Activated T-cell treated with anti-CD3 and anti-CD28 coated beads, Interleukin-2, amount 50 U/mL, for 24 hours (primary cell): ENCODE data around the gene TMEM43.

Experiments used
- DNase-seq: peaks from one replicate; pipeline ENCODE4 v3.0.0-alpha.2; 2020
- H3K27ac Mint-ChIP-seq: 2 replicates; pipeline ENCODE4 v1.8.0; 2020; ENCODE audit warnings: mild to moderate bottlenecking, mixed read lengths
- H3K27me3 Mint-ChIP-seq: 2 replicates; pipeline ENCODE4 v1.8.0; 2020; ENCODE audit warnings: mixed read lengths
- H3K36me3 Mint-ChIP-seq: 2 replicates; pipeline ENCODE4 v1.8.0; 2020; ENCODE audit warnings: low read depth, mixed read lengths
- H3K4me1 Mint-ChIP-seq: 2 replicates; pipeline ENCODE4 v1.8.0; 2020; ENCODE audit warnings: low read depth, mixed read lengths
- H3K4me3 Mint-ChIP-seq: 2 replicates; pipeline ENCODE4 v1.8.0; 2020; ENCODE audit warnings: mild to moderate bottlenecking, moderate library complexity, mixed read lengths
- H3K9me3 Mint-ChIP-seq: 2 replicates; pipeline ENCODE4 v1.8.0; 2020; ENCODE audit warnings: mixed read lengths

The TMEM43 gene

DNA sequence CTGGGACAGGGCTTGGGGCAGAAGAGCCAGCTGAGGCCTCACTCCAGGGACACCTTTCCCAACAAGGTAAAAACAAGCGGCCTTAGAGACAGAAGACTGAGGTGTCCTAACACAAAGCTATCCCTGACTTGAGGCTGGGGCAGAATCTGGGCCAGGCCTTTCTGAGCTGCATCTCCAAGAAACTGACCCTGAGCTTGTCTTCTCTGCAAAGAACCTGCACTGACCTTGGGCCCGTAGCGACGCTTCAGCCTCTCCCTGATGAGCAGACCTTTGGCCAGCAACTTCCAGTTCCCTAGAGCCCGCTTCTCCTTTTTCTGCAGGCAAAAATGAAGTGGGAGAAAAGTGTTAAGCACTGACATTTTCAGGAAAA lies 22.2 kb downstream of the TMEM43 start:
- Mint-ChIP-seq H3K4me3 (no peak overlapping the region), H3K4me1 (peaks cover 39% of the 10 kb centered on the region), H3K27ac (peak overlapping the region; percentile 75)

DNA sequence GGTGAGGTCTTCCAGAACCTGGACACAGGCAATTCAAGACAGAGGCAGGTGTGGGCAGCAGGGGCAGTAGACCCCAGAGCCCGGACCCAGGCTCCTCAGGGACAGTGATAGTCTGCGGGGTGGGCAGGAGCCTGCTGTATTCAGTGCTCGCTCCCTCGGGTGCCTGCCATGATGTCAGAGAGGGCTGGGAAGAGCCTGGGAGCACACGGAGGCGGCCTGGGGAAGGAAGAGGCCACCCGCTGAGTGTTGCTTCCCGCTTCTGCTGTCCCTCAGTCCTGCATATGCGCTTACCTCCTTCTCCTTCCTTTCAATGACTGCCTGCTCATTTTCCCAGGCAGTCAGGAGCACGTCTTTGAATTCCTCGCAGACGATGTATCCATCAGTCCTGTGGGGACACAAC lies 22.8 kb downstream of the TMEM43 start:
- peaks cover 84% of the 10 kb centered on the region for H3K36me3 Mint-ChIP-seq
- no peaks in the 10 kb centered on the region for H3K27me3 Mint-ChIP-seq
- H3K9me3 Mint-ChIP-seq: no peaks in the 10 kb centered on the region
- H3K4me1 Mint-ChIP-seq: peaks cover 33% of the 10 kb centered on the region
- peak overlapping the region; percentile 75 for H3K27ac Mint-ChIP-seq
- no peak for DNase-seq
- no peak overlapping the region for H3K4me3 Mint-ChIP-seq

More for the DNA sequence above, 22.2 kb downstream of the TMEM43 start:
- Mint-ChIP-seq H3K27me3 (no peaks in the 10 kb centered on the region), H3K9me3 (no peaks in the 10 kb centered on the region), H3K36me3 (peaks cover 84% of the 10 kb centered on the region)
- DNase-seq: no peak

DNA sequence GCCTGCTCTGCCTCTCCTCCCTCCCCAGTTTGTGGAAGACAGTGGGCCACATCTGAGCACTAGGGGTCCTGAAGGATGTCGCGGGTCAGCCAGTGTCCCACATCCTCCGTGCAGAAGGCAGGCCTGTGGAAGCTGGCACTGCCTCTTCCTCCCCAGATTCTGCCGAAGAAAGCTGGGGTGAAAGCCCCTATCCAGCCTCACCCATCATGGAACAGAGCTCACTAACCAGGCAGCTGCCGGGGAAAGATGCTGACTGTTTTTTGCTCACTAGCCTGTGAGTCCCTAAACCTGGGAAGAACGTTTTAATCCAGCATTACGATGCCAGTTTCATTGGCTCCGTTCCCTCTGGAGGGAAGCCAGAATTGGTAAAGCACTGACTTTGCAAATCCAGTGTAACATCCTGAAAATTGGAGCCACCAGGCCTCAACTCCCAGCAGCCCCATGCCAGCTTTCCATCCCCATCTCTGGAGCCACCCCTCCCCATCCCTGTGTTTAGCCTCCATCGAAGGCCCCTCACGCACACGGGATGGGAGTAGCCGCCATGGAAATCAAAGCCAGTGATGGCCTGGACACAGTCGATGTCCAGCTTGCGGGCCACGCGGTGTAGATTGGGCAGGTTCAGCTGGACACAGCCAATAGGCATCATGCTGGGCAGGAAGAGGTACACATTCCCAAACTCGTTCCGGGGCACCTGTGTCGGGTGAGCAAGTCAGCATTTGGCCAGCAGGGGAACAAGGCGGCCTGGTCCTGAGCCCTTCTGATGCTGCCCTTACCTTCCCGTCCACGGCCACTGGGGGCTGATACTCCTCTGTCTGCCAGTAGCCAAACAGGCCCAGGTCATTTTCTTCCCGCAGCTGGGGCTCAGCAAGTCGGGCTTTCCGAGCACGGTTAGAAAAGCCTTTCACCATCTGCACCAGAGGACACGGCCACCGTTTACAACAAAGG lies 23.5 kb downstream of the TMEM43 start:
- no peak for DNase-seq
- Mint-ChIP-seq H3K27me3 (no peaks in the 10 kb centered on the region), H3K27ac (peak overlapping the region; percentile 69), H3K4me3 (no peak overlapping the region), H3K4me1 (peaks cover 26% of the 10 kb centered on the region), H3K36me3 (peaks cover 84% of the 10 kb centered on the region), H3K9me3 (no peaks in the 10 kb centered on the region)

DNA sequence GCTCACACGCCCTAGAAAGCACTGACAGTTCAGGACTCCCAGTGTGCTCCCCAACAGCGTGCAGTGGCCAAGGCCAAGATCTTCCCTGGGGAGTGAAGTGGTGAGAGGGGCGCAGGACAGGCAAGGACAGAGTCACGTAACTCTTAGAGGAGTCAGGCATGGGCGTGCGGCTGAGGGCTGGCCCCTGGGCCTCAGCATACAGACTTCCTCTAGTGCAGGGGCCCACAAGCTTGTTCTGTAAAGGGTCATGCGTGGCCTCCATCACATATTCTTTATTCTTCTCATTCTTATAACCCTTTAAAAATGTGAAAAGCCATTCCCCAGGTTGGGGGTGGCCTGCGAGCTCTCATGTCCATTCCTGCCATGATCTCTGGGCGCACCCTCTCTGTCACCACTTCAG lies 25.2 kb downstream of the TMEM43 start:
- H3K4me1 Mint-ChIP-seq: peaks cover 11% of the 10 kb centered on the region
- peaks cover 88% of the 10 kb centered on the region for H3K36me3 Mint-ChIP-seq
- no peak for DNase-seq
- peak overlapping the region; percentile 70 for H3K27ac Mint-ChIP-seq
- no peaks in the 10 kb centered on the region for H3K9me3 Mint-ChIP-seq
- H3K27me3 Mint-ChIP-seq: no peaks in the 10 kb centered on the region
- H3K4me3 Mint-ChIP-seq: no peak overlapping the region

DNA sequence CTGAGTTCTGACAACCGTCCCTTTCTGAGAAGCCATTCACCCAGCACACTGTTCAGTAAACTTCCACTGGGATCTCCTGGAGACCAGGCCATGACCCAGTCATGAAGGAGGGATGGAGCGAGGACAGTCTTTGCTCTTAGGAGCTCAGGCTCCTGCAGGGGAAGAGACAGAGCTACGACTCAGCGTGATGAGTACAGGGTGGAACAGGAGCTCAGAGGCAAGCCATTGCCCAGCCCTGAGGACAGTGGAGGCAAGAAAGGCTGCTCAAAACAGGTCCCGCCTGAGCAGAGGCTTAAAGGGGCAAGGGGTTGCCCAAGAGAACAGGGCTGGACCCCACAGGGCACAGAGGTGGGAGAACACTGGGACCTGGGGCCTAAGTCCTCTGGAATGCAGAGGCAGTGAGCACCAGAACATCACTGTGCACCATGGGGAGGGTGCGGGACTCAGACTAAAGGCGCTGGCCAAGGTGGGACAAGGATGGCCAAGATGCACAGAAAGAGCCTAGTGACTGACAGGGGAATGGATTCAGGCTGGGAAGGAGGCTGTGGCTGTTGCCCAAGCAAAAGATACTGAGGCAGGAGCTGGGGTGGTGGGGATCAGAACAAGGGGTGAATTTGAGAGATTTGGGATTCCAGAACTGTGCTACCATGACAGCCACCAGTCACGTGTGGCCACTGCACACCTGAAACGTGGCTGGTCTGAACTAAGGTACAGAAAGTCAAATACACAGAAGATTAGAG lies 25.8 kb downstream of the TMEM43 start:
- H3K4me3 Mint-ChIP-seq: no peak overlapping the region
- peak overlapping the region; percentile 83 for H3K27ac Mint-ChIP-seq
- peaks cover 88% of the 10 kb centered on the region for H3K36me3 Mint-ChIP-seq
- H3K9me3 Mint-ChIP-seq: no peaks in the 10 kb centered on the region
- no peak for DNase-seq
- H3K27me3 Mint-ChIP-seq: no peaks in the 10 kb centered on the region
- H3K4me1 Mint-ChIP-seq: peaks cover 7% of the 10 kb centered on the region

DNA sequence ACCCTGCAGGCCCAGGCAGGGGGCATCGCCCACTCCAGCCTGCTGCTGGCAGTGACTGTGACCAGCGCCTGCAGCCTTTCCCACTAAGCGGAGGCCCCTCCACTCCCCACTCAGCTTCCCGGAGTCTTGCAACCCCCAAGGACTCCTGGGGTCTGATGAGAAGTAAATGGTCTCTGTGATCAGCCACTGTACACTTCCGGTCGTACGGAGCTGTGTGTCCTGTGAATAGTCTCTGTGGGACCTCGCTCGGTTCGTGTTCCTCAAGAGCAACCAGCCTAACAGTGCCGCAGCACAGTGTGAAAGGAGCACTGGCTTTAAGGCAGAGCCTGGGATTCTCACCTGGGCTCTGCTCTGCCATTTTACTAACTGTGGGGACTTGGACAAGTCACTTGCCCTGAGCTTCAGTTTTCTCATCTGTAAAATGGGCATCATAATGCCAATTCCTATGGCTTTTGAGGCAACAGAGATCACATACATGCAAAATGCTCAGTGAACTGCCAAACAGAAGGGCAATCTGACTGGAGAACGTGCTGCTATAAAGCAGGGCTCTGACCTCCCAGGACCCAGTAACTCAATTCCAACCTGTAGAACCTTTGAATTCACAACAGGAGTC lies 26.7 kb downstream of the TMEM43 start:
- no peak overlapping the region for H3K4me3 Mint-ChIP-seq
- DNase-seq: no peak
- peaks cover 88% of the 10 kb centered on the region for H3K36me3 Mint-ChIP-seq
- H3K27ac Mint-ChIP-seq: no peak overlapping the region
- no peaks in the 10 kb centered on the region for H3K9me3 Mint-ChIP-seq
- peaks cover 2% of the 10 kb centered on the region for H3K4me1 Mint-ChIP-seq
- H3K27me3 Mint-ChIP-seq: no peaks in the 10 kb centered on the region

DNA sequence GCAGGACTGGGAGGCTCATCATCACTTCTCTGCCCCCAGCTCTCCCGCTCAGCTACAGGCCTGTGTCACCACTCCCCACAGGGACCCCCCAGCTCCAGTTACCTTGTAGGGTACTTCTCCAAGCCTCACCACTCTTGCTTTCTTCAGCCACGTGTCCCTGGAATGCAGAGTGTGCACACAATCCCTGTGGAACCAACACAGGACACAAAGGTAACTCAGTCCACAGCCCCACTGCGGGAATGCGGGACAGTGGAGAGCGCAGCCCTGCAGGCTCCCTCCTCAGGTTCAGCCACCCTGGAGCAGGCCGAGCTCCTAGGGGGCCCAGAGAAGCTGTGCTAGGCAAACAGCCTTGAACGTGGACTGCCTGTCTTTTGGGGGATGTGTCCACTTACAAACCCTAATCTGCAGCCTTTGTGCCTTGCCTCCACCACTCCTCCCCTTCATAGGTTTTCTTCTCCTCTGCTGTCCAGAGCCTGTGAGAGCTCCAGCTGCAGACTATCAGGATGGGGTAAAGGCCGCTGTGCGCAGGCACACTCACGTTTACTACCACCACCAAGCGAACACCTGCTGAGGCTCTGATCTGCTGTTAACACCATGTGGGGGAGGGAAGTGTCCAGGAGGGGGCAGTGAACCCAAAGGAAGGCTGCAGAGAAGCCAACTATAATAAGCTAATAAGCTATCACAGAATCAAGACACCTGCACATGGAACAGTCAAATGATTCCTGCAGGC lies 27.5 kb downstream of the TMEM43 start:
- Mint-ChIP-seq H3K9me3 (no peaks in the 10 kb centered on the region), H3K36me3 (peaks cover 88% of the 10 kb centered on the region), H3K4me3 (no peak overlapping the region), H3K27me3 (no peaks in the 10 kb centered on the region), H3K27ac (no peak overlapping the region), H3K4me1 (peaks cover 7% of the 10 kb centered on the region)
- DNase-seq: no peak

DNA sequence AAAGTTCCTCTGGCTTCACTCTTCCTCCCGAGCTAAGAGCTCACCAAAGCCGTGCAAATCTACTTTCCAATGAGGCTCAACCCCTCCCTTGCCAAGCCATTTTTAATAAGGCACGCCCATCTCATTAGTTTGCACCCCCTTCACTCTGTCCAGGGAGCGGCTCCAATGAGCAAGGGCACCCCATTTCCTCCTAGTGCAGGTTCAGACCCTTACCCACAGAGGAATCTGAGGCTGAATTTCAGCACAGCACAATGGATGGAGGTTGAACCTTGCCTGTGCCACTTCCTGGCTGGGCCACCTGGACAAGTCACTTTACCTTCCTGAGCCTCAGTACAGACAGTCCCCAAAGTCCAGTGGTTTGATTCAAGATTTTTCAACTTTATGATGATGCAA lies 28.1 kb downstream of the TMEM43 start:
- H3K9me3 Mint-ChIP-seq: no peaks in the 10 kb centered on the region
- no peaks in the 10 kb centered on the region for H3K27me3 Mint-ChIP-seq
- peaks cover 88% of the 10 kb centered on the region for H3K36me3 Mint-ChIP-seq
- DNase-seq: no peak
- H3K4me1 Mint-ChIP-seq: peaks cover 9% of the 10 kb centered on the region
- no peak overlapping the region for H3K4me3 Mint-ChIP-seq
- H3K27ac Mint-ChIP-seq: no peak overlapping the region

DNA sequence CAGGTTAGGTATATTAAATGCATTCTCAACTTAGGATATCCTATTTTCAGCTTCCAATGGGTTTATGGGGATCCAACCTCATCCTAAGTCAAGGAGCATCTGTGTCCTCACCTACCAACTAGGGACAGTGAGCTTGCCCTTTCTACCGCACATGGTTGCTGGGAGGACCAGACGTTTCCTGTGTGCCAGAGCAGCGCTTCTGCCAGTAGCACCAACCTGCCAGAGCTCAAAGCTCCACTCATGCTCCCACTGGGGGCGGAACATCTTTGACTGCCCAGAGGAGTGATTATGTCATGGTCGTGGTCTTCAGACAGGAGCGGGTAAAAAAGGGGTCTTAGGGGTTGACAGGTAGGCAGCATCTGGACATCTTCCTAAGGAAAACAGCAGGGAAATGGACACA lies 28.8 kb downstream of the TMEM43 start:
- Mint-ChIP-seq H3K36me3 (peaks cover 88% of the 10 kb centered on the region), H3K27me3 (no peaks in the 10 kb centered on the region), H3K4me1 (peaks cover 9% of the 10 kb centered on the region), H3K9me3 (no peaks in the 10 kb centered on the region), H3K27ac (no peak overlapping the region), H3K4me3 (no peak overlapping the region)
- DNase-seq: no peak

DNA sequence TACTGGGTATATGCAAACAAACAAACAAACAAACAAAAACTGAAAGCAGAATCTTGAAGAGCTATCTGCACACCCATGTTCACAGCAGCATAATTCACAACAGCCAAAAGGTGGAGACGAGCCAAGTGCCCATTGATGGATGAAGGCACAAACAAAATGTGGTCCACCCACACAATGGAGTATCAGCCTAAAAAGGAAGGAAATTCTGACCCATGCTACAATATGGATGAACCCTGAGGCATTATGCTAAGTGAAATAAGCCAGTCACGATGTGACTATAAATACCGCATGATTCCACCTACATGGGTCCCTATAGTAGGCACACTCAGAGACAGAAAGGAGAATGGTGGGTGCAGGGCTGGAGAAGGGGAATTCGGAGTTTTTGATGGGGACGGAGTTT lies 29.4 kb downstream of the TMEM43 start:
- no peaks in the 10 kb centered on the region for H3K9me3 Mint-ChIP-seq
- peaks cover 92% of the 10 kb centered on the region for H3K36me3 Mint-ChIP-seq
- DNase-seq: no peak
- H3K4me1 Mint-ChIP-seq: peaks cover 9% of the 10 kb centered on the region
- H3K27me3 Mint-ChIP-seq: no peaks in the 10 kb centered on the region
- no peak overlapping the region for H3K4me3 Mint-ChIP-seq
- no peak overlapping the region for H3K27ac Mint-ChIP-seq

DNA sequence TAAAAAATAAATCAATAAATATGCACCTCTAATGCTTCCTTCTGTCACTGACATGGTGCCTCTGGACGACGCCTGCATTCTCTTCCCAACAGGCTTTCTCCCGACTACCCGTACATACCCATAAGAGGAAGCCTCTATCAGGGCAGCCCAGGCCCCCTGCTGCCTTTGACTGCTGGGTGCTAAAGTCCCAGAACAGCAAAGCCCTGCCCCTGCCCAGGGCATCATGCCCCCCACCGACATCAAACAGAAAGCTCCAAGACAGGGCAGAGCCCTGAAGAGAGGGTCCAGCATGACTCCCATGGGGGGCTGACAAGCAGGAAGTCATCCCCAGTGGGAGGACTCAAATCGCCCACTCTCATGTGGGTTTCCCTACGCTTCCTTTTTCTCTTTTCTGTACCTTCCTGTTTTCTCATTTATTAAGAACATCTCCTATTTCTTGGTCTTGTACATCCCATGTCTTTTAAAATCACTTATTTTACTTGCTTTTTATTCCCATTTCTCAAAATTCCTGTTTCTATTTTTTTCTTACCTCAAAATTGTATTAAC lies 30.1 kb downstream of the TMEM43 start:
- peaks cover 9% of the 10 kb centered on the region for H3K4me1 Mint-ChIP-seq
- H3K4me3 Mint-ChIP-seq: no peak overlapping the region
- no peaks in the 10 kb centered on the region for H3K9me3 Mint-ChIP-seq
- no peak for DNase-seq
- H3K27me3 Mint-ChIP-seq: no peaks in the 10 kb centered on the region
- peaks cover 92% of the 10 kb centered on the region for H3K36me3 Mint-ChIP-seq
- peak overlapping the region; percentile 37 for H3K27ac Mint-ChIP-seq

DNA sequence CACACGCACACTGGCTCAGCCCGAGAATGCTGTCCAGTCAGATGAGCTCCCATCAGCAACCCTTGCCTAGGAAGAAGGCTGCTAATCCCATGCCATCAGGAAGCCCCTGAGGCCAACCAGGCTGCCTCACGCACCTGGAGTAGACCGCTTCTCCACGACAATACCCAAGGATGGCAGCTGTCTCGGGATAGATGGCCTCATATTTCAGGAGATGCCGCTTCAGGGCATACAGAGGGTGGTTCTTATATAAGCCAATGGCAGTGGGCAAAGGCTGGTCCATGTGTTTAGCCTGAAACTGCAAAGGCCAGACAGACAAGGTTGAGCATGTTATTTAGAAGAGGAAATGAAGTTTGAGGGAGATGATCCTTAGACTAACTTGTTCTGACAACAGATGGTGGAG lies 31.3 kb downstream of the TMEM43 start:
- no peak overlapping the region for H3K4me3 Mint-ChIP-seq
- DNase-seq: no peak
- peak overlapping the region; percentile 1 for H3K27ac Mint-ChIP-seq
- H3K36me3 Mint-ChIP-seq: peaks cover 93% of the 10 kb centered on the region
- H3K4me1 Mint-ChIP-seq: peaks cover 9% of the 10 kb centered on the region
- peaks cover 3% of the 10 kb centered on the region for H3K9me3 Mint-ChIP-seq
- no peaks in the 10 kb centered on the region for H3K27me3 Mint-ChIP-seq

DNA sequence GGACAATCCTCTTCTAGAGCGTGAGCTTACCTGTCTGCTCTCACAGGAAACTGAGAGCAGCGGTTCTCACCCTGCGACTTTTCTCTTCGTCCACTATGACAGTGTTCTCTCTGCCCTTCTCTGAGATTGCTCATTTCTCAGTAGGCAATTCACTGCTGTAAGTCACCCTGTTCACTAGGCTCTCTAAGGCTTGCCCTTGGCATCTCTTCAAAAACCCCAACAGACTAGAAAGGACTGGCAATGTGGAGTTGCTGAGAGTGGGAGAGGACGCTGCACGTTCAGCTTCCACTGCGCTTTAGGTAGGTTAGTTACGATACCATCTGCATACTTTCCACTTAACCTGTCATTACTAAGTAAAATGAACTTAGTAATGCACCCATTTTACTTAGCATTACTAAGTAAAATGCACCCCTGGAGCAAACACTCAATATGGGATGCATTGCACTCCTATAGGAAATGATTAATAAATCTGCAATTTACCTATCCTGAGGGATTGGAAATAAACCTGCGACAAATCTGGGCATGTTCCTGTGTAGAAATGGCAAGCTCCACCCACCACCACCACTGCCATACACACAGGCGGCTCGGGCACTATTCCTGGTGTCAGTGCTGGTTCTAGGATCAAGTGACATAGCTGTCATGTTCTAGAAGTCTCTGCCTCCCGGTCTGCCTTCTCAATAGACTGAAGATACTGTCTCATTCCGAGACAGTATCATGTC lies 32.1 kb downstream of the TMEM43 start:
- Mint-ChIP-seq H3K27ac (peak overlapping the region; percentile 44), H3K4me1 (peaks cover 9% of the 10 kb centered on the region), H3K27me3 (no peaks in the 10 kb centered on the region), H3K36me3 (peaks cover 96% of the 10 kb centered on the region), H3K4me3 (no peak overlapping the region), H3K9me3 (peaks cover 8% of the 10 kb centered on the region)
- DNase-seq: no peak
